ENCODE data around the gene ARHGAP28. TPM values are rescaled to one million over a fixed set of nuclear protein-coding genes. Genes with fewer than 3 reads are reported as not detected.

Gene ARHGAP28
- total and polyA plus RNA-seq, 10 of the 15 experiments (the other 5 are each of a cell fraction or from before 2014, with no cell fraction given): not detected

GRCh38 chr18:6959110-6959509 is 229.6 kb downstream of the ARHGAP28 start:
- Histone ChIP-seq H3K9me3 (replicated peaks; ENCODE audit: control insufficient read depth, insufficient read depth, low read length) (no peaks in the 10 kb centered on the region), H3K36me3 (ENCODE audit: control insufficient read depth in 2 of 2, insufficient read depth in 2 of 2, low read length in 1 of 2) (no peaks in the 10 kb centered on the region), H2AFZ (ENCODE audit: control insufficient read depth, low read depth, low read length) (no peak overlapping the region), H3K4me3 (no peak overlapping the region), H3K9ac (ENCODE audit: control insufficient read depth, insufficient read depth, low read length) (no peak overlapping the region), H4K20me1 (ENCODE audit: control insufficient read depth, insufficient read depth) (no peaks in the 10 kb centered on the region), H3K27ac (ENCODE audit: control insufficient read depth, insufficient read depth) (no peak overlapping the region), H3K79me2 (ENCODE audit: control insufficient read depth, insufficient read depth, low read length) (no peaks in the 10 kb centered on the region), H3K4me2 (ENCODE audit: control insufficient read depth, insufficient read depth) (no peak overlapping the region), H3K4me1 (ENCODE audit: control insufficient read depth, insufficient read depth, low read length) (no peaks in the 10 kb centered on the region), H3K27me3 (replicated peaks in 1 of 2; ENCODE audit: control insufficient read depth in 2 of 2, insufficient read depth in 2 of 2, low read length in 1 of 2) (no peaks in the 10 kb centered on the region; a peak in 1 of 4 replicates)
- no peak for DNase-seq (ENCODE audit: low read depth, low spot score)
- in situ Hi-C loops (cut with MboI) (no loop called here), intact Hi-C loops (cut with micrococcal nuclease; ENCODE audit: unreplicated experiment) (no loop called here)
- BruUV-seq (replicated peaks): no TSS peak
- RAD21 ChIA-PET (ENCODE audit: unreplicated experiment): no interaction called here
- ATAC-seq: no peak
- CTCF ChIA-PET: no interaction called here
- TF ChIP-seq ZBTB11 (CRISPR knock-in tag; IDR thresholded peaks at IDR 0.05) (no peak), RAD21 (IDR thresholded peaks at IDR 0.05; ENCODE audit: insufficient read depth, low read depth, low read length) (no peak), NFIC (IDR thresholded peaks at IDR 0.05; ENCODE audit: low read depth, low read length) (no peak), ZNF622 (IDR thresholded peaks at IDR 0.05) (no peak), EZH2 (IDR thresholded peaks at IDR 0.05; ENCODE audit: borderline replicate concordance, control insufficient read depth, low read depth, low read length) (no peak), FOXK2 (IDR thresholded peaks at IDR 0.05) (no peak), NFYB (IDR thresholded peaks at IDR 0.05; ENCODE audit: insufficient read depth, low read depth, low read length) (no peak), TCF3 (IDR thresholded peaks at IDR 0.05; ENCODE audit: borderline replicate concordance, insufficient read depth, low read depth, low read length) (no peak), KLF5 (IDR thresholded peaks at IDR 0.05; ENCODE audit: partially characterized antibody) (no peak), TCF12 (IDR thresholded peaks at IDR 0.05; ENCODE audit: low read depth, low read length) (no peak), ATF7 (IDR thresholded peaks at IDR 0.05; ENCODE audit: low read depth) (no peak), NBN (IDR thresholded peaks at IDR 0.05) (no peak), ZNF207 (IDR thresholded peaks at IDR 0.05; ENCODE audit: borderline replicate concordance) (no peak), SMC3 (IDR thresholded peaks at IDR 0.05; ENCODE audit: borderline replicate concordance, low read length) (no peak), SMARCA5 (IDR thresholded peaks at IDR 0.05) (no peak), JUNB (IDR thresholded peaks at IDR 0.05) (no peak), KDM1A (IDR thresholded peaks at IDR 0.05; ENCODE audit: borderline replicate concordance) (no peak), BCL11A (IDR thresholded peaks at IDR 0.05; ENCODE audit: low read depth, low read length) (no peak), BACH1 (IDR thresholded peaks at IDR 0.05; ENCODE audit: borderline replicate concordance) (no peak)
- SMC1A ChIA-PET (ENCODE audit: uncharacterized antibody, unreplicated experiment): no interaction called here
- FAIRE-seq: no peak
- POLR2A ChIA-PET: no interaction called here
- WGBS (ENCODE audit: insufficient coverage, insufficient replicate concordance, low lambda C conversion rate, missing lambda C conversion rate): 39% methylated on average over 12 of the region's 12 CpGs
